Superior temporal gyrus (tissue), 1 donor: ENCODE results near the gene LPAR6.
A peak's percentile ranks its signal among the peaks of the same experiment; 100 is the strongest.
"Not testable (repeated sequence)": the region's sequence is repeated elsewhere in the genome, so short reads cannot be mapped to it uniquely, and the experiment has no call there.

Source experiments
- DNase-seq: peaks from one replicate; pipeline ENCODE4 v3.0.0-alpha.2; 2016; ENCODE audit errors: extremely low spot score

Gene LPAR6, protein sequence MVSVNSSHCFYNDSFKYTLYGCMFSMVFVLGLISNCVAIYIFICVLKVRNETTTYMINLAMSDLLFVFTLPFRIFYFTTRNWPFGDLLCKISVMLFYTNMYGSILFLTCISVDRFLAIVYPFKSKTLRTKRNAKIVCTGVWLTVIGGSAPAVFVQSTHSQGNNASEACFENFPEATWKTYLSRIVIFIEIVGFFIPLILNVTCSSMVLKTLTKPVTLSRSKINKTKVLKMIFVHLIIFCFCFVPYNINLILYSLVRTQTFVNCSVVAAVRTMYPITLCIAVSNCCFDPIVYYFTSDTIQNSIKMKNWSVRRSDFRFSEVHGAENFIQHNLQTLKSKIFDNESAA

DNA sequence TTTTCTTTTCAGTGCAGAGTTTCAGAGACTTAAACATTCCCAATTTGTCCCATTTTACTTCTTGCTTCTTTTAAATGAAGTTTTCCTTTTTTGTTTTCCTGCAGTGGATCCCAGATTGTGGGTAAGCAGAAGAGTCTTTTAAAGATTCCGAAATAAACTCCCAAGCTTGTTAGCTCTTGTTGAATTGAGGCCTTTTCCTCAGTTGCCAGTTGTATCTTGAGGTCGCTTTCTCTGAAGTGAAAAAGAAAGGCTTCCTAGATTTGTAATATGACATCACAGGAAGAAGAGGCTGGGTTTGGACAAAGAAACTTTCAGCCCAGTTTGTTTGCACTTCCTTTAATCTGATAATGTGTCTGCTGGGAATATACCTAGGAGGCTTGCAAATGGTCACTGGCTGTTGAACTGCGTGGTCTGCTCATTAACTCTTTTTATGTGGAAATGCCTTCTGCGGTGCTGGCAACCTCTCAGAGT, at the start of gene LPAR6:
Gene LPAR6, minus strand, starts transcription at position 233 of the 471 bp plus-strand sequence. CDS start 690 bp downstream, outside the sequence.
- peak; percentile 38 for DNase-seq

DNA sequence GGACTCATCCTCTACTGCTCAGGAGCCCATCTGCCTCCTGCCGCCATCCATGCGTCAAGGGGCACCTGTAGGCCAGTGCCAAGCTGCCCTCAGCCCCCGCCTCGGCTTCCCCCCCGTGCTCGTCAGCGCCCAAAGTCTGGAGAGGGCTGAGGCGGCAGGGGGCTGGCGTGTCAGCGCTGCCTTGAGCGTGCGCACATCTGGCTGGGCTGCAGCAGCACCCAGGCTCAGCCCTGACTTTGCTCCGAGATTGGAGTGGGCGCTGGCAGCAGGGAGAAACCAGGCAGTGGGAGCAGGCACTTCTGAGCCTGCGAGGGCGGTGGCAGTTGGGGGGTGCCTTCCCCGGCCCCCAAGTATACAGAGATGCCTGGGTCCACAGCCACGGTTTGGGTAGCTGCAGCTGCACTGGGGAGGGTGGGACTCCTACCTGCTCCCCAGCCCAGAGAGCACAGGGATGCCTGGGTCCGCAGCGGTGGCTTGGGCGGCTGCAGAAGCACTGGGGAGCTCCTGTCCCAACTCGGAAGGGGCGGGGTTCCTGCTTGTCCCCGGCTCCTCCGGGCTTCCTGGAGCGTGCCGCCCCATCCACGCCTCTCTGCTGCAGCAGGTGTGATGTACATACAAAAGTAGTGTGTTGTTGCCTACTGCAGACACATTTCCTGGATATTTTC, 44.8 kb upstream of the LPAR6 start:
- no peak for DNase-seq

DNA sequence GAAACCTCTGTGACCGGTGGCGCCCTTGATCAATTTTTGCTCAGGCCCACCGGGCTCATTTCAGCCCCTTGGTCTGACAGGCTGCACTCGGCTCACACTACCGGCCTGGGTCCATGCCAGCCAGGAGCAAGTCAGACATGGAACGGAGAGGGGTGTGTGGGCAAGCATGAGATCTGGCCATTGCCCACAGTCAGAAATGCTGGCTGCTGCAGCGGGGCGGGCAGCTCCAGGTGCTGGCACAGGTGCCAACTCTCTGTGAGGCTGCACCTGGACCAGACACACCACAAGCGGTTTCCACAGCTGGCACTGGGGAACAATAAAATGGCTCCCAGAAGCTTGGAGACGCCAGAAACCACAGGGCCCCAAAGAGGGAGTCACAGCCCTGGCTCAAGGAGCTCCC, 43.6 kb upstream of the LPAR6 start:
- DNase-seq: no peak

DNA sequence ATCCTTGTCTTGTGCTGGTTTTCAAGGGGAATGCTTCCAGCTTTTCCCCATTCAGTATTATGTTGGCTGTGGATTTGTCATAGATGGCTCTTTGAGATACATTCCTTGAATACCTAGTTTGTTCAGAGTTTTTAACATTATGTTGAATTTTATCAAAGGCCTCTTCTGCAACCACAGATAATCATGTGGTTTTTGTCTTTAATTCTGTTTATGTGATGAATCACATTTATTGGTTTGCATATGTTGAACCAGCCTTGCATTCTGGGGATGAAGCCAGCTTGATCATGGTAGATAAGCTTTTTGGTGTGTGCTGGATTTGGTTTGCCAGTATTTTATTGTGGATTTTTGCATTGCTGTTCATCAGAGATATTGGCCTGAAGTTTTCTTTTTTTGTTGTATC, 38.3 kb upstream of the LPAR6 start:
- not testable (repeated sequence) for DNase-seq

DNA sequence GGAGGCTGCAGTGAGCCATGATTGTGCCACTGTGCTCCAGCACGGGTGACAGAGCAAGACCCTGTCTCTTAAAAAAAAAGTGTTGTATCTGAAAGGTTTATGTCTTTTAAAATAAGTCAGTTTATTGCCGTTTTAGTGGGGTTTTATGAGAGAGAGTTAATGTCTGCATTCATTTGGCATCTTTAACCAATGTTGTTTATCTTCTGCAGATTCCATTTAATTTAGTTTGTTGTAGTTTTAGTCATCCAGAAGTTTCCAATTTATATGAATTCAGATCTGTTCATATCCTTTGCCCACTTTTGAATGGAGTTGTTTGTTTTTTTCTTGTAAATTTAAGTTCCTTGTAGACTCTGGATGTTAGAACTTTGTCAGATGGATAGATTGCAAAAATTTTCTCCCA, 36.7 kb upstream of the LPAR6 start:
- no peak for DNase-seq

DNA sequence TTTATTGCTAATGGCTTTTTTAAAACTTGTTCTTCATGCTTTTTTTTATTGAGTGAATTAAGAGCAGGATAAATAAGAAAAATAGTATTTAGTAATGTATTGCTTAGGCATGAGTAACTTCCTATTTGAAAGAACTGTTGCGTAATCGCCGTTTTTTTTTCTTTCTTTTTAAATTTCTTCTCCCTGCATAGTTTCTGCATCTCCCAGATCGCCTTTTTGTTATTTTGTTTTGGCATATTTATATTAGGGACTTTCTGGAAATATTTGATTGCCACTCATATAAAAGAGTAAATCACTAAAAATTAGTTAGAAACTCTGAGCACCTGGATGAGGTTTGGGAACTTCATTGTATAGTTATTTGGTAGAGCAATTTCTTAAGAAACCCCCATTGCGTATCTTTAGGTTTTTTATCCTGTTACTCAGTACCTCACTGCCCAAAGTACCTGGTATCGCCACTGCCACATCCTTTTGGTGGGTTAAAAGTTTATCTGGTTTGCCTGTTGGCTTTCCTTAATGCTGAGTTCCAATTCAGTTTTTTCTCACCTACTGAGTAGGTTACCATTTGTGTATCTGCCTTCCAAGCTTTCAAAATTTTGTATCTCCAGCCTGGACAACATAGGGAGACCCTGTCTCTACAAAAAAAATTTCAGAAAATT, 36.2 kb upstream of the LPAR6 start:
- no peak for DNase-seq

DNA sequence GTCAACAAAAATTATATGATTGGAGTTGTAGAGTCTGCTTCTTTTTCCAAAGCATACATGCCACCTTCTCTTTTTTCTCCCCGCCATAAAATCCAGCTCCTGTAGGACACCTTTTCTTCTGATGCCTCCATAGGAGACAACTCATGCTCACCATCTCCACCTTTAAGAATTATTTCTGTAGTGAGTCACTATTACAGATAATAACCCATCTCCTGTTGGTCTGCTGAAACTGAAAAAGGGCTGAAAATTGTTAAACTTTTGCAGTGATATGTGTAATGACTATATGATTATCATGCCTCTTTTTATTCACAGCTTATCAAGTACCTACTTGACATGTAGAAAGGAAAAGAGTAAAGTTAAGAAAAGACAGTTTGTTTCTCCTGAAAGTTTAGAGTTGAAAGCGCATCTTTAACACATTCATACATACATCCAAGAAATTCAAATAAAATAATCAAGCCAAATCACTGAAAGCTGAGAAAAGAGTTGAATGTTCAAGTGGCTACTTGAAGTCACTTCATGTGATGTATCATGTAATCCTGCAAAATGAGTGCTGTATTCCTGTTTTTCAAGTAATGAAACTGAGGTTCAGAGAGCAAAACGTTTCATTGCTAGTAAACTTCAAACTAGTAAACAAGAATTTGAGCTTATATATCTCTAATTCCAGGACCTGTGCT, 35.5 kb upstream of the LPAR6 start:
- no peak for DNase-seq

DNA sequence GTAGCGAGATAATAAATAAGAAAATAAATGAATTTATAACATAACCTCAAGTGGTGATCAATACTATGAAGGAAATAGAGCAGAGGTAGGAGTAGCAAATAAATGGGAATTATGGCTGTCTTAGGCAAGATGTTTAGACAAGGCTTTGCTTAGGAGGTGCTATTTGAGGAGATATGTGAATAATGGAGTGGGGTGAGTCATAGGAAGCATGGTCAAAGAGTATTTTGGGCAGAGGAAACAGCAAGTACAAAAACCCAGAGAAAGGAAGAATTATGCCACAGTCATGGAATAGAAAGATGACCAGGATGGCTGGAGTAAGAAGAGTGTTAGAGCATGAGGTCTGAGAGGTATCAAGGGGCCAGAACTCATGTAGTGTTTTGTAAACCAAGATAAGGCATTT, 33.6 kb upstream of the LPAR6 start:
- no peak for DNase-seq

DNA sequence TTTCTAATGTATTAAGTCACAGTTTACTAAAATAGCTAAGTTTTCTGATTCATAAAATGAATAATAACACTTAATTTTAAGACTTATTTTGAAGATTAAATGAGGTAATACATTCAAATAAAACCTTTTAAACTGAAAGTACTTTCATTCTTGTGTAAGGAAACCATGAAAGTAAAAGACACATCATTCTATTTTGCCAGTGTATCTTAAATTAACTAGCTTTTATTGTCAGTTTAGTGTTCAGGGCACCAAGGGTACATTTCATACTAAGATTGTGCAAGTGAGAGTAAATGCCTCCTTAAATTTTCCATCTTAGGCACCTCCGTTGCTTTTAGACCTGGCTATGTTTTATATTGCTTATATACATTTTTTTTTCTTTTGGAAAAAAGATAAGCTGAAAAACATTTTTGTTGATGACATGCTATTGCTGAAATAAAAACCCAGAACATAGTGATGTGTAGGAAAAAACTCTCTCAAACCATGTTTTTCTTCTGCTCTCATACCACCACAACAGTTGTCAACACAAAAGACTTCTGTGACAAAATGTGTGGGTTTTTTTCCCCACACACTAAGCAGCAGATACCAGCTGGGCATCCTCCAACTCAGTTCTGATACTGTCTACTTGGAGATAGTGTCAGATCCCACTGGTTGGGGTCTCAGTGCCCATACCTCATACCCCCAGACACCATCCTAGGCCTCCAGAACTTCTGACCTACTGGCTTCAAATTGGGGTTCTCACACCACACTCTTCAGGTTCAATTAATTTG, 30.7 kb upstream of the LPAR6 start:
- DNase-seq: no peak

DNA sequence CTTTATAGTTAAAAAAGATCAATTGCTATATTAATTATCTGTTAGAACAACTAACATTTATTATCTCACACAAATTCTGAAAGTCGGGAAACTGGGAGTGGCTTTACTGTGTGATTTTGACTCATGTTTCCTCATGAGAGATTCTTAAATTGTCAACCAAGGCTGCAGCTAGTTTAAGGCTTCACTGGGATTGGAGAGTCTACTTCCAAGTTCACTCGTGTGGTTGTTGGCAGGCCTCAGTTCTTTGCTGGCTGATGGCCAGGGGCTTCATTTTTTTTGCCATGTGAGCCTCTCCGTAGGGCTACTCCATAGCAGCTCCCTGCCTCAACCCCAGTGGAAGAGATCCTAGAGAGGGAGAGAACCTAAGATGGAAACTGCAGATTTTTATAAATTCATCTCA, 24.5 kb upstream of the LPAR6 start:
- no peak for DNase-seq

DNA sequence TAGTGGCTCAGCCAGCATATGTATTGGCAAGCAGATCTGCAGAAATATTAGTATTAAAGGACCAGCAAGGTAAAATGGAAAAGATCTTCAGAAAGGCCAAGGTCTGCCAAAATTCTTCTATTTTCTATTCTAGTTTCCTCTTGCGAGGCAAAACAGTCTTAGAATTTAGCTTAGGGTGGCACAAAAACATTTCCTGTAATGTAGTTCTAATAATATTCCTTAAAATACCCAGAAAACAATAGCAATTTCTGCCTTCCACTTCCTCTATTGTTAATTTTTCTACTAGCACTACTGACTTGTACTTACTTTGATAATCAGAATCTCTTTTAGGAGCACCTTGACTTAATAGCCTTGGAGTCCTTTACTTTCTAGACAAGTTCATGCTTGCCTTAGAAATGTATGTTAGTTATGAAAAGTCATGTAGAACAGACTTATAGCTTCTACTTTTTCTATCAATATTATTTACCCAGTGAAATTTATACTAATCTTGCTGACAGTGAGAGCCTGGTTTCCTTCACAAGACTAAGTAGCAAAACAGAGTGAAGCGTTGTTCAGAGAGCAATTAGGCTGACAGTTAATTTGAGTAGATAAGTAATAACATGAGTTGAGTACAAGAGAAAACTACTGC, 23.9 kb upstream of the LPAR6 start:
- DNase-seq: no peak

DNA sequence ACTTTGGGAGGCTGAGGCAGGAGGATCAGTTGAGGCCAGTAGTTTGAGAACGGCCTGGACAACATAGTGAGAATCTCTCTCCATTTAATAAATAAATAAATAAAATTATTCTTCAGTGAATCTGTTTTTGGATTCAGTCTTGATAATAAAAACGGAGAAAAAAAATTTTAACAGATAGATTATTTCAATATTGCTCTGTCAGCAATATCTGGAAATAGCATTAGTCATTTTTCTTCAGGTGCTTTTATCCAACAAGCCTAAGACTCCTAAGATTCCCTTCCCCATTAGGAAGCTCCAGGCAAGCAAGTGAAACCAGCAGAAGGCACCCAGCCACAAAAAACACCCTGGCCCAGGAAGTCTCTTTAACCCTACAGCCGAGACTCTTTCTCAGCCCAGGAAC, 21.3 kb upstream of the LPAR6 start:
- DNase-seq: no peak

DNA sequence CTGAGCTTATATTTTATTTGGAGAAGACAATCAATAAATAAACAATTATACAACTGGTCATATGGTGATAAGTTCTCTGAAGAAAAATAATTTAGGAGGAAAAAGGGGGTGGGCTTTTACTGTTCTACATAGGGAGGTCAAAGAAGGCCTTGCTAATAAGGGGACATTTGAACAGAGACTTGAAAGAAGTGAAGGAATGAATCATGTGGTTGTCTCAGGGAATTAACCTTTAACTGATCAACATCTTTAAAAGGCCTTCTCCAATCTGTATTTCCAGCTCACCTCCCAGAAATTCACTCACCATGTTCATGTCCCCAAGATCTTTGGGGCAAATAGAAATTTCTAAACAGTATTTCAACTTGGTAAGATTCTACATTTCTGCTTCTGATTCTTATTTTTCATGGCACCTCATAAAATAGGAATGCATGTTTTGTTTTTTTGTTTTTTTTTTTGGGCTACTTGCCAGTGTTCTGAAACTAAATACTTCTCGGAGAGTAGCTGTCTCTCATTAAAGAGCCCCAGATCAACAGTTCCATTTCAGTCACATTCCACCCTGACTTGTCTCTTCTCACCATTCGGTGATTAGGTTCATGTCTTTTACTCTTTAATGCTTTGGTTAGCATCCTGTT, 19.2 kb upstream of the LPAR6 start:
- no peak for DNase-seq

DNA sequence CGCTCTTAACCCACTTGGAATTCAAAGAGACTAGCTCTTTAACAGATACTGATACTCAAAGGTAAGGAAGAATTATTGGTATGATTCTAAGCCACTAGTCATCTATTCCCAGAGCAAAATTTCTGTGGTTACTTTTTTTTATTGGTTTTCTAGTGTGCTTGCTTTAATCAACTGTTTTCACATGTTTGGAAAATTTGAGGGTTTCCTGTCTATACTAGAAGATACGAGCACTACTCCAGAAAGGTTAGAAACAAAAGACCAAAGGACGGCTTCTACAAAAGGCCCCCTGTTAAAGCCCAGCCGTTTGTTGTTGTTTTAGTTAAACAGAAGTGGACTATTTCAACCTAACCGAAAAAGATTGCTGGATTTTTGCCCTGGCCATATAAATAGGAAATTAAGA, 18.5 kb upstream of the LPAR6 start:
- DNase-seq: no peak

DNA sequence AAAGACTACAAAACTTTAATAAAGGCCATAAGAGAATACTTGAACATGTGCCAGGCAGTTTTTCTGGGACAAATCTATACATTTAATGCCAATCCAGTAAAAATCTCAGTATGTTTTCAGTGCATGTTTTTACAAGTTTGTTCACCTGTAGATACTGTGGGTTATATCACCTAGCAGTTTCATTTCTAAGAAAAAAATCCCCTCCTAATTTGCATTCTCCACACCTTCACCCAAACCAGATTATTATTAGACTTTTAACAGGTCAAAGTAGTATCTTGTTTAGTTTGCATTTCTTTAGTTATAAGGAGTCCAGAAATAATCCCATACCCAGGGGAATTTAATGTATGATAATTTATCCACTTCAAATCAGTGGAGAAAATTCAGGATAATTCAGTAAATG, 17.0 kb upstream of the LPAR6 start:
- no peak for DNase-seq

DNA sequence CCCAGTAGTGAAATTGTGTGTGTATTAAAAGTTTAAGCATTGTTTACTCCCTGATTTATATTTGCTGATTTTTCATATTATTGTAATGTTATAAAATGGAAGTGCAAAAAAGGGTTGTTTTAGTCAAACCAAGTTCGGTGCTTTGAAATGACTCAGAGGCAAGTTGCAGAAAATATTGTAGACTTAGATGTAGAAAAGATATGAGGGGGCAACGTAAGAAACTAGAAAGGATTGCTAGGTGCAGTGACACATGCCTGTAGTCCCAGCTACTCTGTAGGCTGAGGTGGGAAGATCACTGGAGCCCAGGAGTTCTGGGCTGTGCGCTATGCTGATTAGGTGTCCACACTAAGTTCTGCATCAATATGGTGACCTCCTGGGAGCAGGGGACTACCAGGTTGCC, 16.1 kb upstream of the LPAR6 start:
- DNase-seq: no peak

DNA sequence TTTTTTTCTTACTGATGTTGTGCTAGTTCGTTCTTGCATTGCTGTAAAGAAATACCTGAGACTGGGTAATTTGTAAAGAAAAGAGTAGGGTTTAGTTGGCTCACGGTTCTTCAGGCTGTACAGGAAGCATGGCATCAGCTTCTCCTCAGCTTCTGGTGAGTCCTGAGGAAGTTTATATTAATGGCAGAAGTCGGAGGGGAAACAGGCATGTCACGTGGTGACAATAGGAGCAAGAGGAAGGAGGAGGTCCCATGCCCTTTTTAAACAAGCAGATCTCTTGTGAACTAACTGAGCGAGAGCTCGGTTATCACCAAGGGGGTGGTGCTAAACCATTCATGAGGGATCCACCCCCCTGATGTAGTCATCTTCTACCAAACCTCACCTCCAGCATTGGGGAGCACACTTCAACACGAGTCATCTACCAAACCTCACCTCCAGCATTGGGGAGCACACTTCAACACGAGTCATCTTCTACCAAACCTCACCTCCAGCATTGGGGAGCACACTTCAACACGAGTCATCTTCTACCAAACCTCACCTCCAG, 13.9 kb upstream of the LPAR6 start:
- not testable (repeated sequence) for DNase-seq

DNA sequence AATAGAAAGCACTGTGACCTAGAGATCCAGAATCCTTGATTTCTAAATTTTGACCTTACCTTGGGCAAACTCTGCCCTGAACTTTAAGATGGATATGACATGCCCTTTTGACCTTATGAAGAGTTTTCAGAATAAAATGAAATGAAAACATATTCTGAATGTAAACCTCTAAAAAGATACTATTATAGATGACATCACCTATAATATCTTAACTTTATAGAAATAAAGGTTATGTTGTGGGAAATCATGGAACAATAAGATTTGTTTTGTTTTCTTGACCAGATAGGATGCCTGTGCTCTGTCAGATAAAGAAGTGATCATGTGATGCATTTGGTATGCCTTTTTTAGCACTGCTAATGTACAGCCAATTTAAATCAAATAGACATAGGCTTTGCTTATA, 13.1 kb upstream of the LPAR6 start:
- DNase-seq: no peak

DNA sequence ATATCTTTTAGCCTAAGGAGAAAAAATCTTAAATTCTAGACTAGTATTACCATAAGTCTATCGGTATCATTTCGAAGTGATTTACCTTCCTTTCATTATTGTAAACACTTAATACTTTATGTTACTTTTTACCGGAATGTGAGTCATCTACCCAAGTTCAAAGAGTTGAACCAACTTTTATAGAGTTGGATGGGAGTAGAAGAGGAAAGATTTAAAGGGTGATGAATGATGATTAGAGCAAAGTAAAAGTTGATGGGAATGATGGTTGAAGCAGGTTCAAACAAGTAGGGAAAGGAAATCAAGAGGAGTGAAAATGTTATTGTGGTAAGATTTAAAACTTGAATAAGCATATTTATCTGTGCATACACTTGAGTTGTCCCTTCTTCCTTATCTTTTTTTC, 11.3 kb upstream of the LPAR6 start:
- no peak for DNase-seq

DNA sequence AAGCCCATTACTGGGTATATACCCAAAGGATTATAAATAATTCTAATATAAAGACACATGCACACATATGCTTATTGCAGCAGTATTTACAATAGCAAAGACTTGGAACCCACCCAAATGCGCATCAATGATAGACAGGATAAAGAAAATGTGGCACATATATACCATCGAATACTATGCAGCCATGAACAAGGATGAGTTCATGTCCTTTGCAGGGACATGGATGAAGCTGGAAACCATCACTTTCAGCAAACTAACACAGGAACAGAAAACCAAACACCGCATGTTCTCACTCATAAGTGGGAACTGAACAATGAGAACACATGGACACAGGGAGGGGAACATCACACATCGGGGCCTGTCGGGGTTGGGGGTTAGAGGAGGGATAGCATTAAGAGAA, 9.1 kb upstream of the LPAR6 start:
- DNase-seq: not testable (repeated sequence)
